IPS-15b (cell line): Measurements from ENCODE around the gene KIAA1217.

Experiments used
- H3K27me3 ChIP-seq: one replicate; pipeline ENCODE4 v1.6.1; 2013; ENCODE audit warnings: low read length; ENCODE audit not compliant: control insufficient read depth, insufficient read depth
- H3K36me3 ChIP-seq: one replicate; pipeline ENCODE4 v1.6.1; 2013; ENCODE audit warnings: low read length; ENCODE audit not compliant: control insufficient read depth, insufficient read depth
- H3K4me1 ChIP-seq: one replicate; pipeline ENCODE4 v1.6.1; 2013; ENCODE audit warnings: mild to moderate bottlenecking, low read length; ENCODE audit not compliant: control insufficient read depth, insufficient read depth
- H3K4me3 ChIP-seq: one replicate; pipeline ENCODE4 v1.5.1; 2013; ENCODE audit warnings: low read depth, low read length
- H3K9ac ChIP-seq: one replicate; pipeline ENCODE4 v1.6.1; 2013; ENCODE audit warnings: low read depth, mild to moderate bottlenecking, low read length
- H3K9me3 ChIP-seq: one replicate; pipeline ENCODE4 v1.6.1; 2013; ENCODE audit warnings: mild to moderate bottlenecking, low read length; ENCODE audit not compliant: control insufficient read depth, insufficient read depth

The KIAA1217 gene

DNA sequence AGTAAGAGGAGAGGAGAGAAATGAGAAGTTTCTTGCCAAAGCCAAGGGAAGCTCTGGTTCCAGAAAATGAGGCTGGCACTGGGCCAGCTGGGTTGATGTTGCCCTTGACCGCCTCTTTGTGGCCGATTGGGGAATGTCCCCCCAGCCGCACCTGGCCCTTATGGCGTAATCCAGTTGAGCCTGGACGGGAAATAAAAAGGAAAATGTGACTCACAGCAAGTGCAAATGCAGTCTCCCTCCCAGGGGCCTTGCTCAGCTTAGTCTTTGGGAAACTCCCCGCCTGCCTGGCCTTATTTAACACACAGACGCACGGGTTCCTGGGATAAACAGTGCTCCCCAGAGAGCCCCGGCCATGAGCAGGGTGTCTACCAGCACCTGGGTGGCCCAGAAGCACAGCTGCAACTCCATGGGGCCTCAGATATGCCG is 174.8 kb downstream of the KIAA1217 start:
- Histone ChIP-seq H3K4me3 (no peak overlapping the region), H3K9me3 (no peaks in the 10 kb centered on the region), H3K27me3 (no peaks in the 10 kb centered on the region), H3K9ac (no peak overlapping the region), H3K36me3 (no peaks in the 10 kb centered on the region), H3K4me1 (peaks cover 11% of the 10 kb centered on the region)

DNA sequence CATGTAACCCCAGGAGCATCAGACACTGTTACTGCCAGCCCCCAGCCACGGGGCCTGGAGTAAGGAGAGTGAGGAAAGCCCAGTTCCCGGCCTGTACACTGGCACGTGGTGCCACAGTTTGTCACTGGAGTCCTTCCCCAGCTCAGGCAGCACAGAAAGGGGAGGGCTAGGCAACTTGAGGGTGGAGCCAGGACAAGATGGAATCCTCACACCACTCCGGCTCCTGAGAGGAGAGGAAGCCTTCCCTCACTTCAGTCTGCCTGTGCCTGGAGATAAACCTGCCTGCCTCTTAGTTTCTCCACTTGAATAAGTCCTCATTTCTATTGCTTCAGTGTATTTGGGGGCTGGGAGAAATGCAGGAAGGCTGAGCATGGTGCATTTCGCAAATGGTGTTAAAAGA is 176.0 kb downstream of the KIAA1217 start:
- Histone ChIP-seq H3K9ac (no peak overlapping the region), H3K4me1 (peaks cover 11% of the 10 kb centered on the region), H3K9me3 (no peaks in the 10 kb centered on the region), H3K27me3 (no peaks in the 10 kb centered on the region), H3K4me3 (no peak overlapping the region), H3K36me3 (no peaks in the 10 kb centered on the region)

GRCh38 chr10:24385776-24386175 is 176.8 kb downstream of the KIAA1217 start:
- Histone ChIP-seq H3K9ac (no peak overlapping the region), H3K4me3 (no peak overlapping the region), H3K27me3 (no peaks in the 10 kb centered on the region), H3K9me3 (no peaks in the 10 kb centered on the region), H3K36me3 (no peaks in the 10 kb centered on the region), H3K4me1 (peaks cover 11% of the 10 kb centered on the region)

- H3K27me3 ChIP-seq: no peaks in the 10 kb centered on the region
- no peaks in the 10 kb centered on the region for H3K9me3 ChIP-seq
- H3K36me3 ChIP-seq: no peaks in the 10 kb centered on the region
- H3K4me3 ChIP-seq: no peak overlapping the region
- peaks cover 3% of the 10 kb centered on the region for H3K4me1 ChIP-seq
- no peak overlapping the region for H3K9ac ChIP-seq
These were observed 181.3 kb downstream of the KIAA1217 start for GRCh38 chr10:24390146-24390700.

DNA sequence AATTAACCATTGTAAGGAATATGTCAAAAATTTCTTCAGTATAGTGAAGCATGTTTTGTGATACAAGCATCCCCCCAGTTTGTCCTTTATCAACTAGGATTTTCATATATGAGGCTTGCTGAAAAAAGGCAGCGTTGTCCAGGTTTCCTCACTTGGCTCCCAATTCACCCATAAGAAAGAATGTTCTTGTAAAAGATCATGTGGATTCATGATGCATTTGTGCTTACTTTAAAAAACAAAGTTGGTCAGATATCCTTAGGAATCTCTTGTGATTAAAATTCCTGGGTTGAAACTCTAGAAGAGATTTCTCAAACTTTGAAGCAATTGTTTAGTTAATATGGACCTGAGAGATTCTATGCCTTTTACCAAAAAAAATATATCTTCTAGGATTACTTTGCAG is 181.8 kb downstream of the KIAA1217 start:
- Histone ChIP-seq H3K36me3 (no peaks in the 10 kb centered on the region), H3K4me3 (no peak overlapping the region), H3K4me1 (no peaks in the 10 kb centered on the region), H3K9me3 (no peaks in the 10 kb centered on the region), H3K9ac (no peak overlapping the region), H3K27me3 (no peaks in the 10 kb centered on the region)

DNA sequence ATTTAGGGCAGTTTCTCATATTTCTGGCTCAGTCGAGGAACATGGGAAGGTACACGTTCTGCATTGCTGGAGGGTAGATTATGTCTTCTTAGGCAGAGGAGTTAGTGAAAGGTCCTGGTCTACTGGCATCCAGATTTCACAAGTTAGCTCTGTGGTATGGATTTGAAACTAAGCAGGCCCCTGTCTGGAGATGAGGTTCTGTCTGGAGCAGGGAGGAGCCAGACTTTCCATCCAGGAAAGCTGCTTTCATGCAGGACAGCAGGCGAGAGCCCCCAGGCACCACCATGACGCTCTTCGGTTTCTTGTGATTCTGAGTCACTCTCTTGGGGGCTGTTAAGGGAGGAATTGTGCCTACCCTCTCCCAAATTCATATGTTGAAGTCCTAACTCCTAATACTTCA is 184.3 kb downstream of the KIAA1217 start:
- Histone ChIP-seq H3K27me3 (no peaks in the 10 kb centered on the region), H3K9ac (no peak overlapping the region), H3K4me1 (no peaks in the 10 kb centered on the region), H3K36me3 (no peaks in the 10 kb centered on the region), H3K9me3 (no peaks in the 10 kb centered on the region), H3K4me3 (no peak overlapping the region)

GRCh38 chr10:24394461-24395190 is 185.7 kb downstream of the KIAA1217 start:
- Histone ChIP-seq H3K9ac (no peak overlapping the region), H3K4me3 (no peak overlapping the region), H3K9me3 (no peaks in the 10 kb centered on the region), H3K27me3 (no peaks in the 10 kb centered on the region), H3K4me1 (no peaks in the 10 kb centered on the region), H3K36me3 (no peaks in the 10 kb centered on the region)

GRCh38 chr10:24396396-24396795 is 187.5 kb downstream of the KIAA1217 start:
- H3K9me3 ChIP-seq: no peaks in the 10 kb centered on the region
- H3K9ac ChIP-seq: no peak overlapping the region
- H3K27me3 ChIP-seq: no peaks in the 10 kb centered on the region

DNA sequence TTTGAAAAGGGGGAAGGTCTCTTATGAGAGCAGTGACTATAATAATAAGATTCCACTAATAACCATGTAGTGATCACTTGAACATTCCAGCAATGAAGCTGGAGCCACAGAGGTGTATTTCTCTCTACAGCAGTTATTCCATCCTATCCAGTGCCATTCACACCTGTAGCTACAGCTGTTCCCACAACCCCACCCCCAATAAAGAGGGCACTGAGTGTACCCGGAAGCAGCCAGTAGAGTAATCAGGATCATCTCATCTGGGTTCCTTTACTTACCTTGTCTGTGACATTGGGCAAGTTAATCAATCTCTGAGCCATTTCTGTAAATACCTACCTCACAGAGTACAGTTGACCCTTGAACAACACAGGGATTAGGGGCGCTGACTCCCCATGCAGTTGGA is 188.7 kb downstream of the KIAA1217 start:
- Histone ChIP-seq H3K9me3 (no peaks in the 10 kb centered on the region), H3K27me3 (no peaks in the 10 kb centered on the region), H3K9ac (no peak overlapping the region), H3K36me3 (no peaks in the 10 kb centered on the region), H3K4me1 (no peaks in the 10 kb centered on the region), H3K4me3 (no peak overlapping the region)

More at GRCh38 chr10:24396396-24396795, 187.5 kb downstream of the KIAA1217 start:
- Histone ChIP-seq H3K4me1 (no peaks in the 10 kb centered on the region), H3K36me3 (no peaks in the 10 kb centered on the region), H3K4me3 (no peak overlapping the region)

DNA sequence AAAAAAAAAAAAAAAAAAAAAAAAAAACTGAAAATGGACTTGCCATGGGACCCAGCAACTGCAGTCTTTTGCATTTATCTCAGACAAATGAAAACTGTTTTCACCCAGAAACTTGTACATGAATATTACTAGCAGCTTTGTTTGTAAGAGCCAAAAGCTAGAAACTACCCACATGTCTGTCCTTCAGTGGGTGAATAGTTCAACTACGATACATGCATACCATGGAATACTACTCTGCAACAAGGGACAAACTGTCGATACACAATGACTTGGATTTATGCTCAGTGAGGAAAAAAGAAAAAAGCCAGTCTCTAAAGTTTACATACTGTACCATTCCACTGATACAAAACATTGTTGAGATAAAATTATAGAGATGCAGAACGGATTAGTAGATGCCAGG is 195.6 kb downstream of the KIAA1217 start:
- Histone ChIP-seq H3K36me3 (no peaks in the 10 kb centered on the region), H3K9ac (no peak overlapping the region), H3K4me3 (no peak overlapping the region), H3K4me1 (no peaks in the 10 kb centered on the region), H3K27me3 (no peaks in the 10 kb centered on the region), H3K9me3 (no peaks in the 10 kb centered on the region)

GRCh38 chr10:24405635-24406034 is 196.7 kb downstream of the KIAA1217 start:
- H3K36me3 ChIP-seq: no peaks in the 10 kb centered on the region
- H3K27me3 ChIP-seq: no peaks in the 10 kb centered on the region
- H3K9ac ChIP-seq: no peak overlapping the region
- H3K4me3 ChIP-seq: no peak overlapping the region
- no peaks in the 10 kb centered on the region for H3K4me1 ChIP-seq
- H3K9me3 ChIP-seq: no peaks in the 10 kb centered on the region

DNA sequence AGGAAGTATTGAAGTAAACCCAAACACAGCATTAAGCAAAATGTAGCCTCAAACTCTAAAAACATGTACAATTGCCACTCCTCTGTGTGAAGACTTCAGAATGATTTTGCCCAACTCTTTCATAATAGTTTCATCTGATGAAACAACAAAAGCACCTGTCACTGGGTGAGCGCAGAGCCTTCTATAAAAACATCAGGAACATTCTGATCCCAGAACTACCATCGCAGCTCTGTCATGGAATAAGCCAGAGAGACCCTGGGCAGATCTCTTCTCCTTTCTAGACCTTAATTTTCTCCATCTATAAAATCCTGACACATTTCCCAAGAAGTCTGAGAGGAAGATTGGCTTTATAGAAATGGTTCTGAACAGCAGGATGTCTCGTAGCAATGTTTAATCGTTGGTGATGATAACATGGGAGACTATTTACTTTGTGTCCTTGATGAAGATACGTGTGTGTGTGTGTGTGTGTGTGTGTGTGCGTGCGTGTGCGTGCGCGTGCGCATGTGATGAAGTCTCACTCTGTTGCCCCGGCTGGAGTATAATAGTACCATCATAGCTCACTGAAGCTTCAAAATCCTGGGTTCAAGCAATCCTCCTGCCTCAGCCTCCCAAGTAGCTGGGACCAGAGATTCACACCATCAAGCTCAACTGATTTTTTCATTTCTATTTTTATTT is 198.0 kb downstream of the KIAA1217 start:
- H3K36me3 ChIP-seq: no peaks in the 10 kb centered on the region
- H3K4me3 ChIP-seq: no peak overlapping the region
- H3K27me3 ChIP-seq: no peaks in the 10 kb centered on the region
- H3K9me3 ChIP-seq: no peaks in the 10 kb centered on the region
- no peak overlapping the region for H3K9ac ChIP-seq
- H3K4me1 ChIP-seq: no peaks in the 10 kb centered on the region
